Erythroblast (primary cell): ENCODE measurements around the gene HDAC4.

Experiments used
- DNase-seq, 2 experiments: peaks; one replicate each; lab custom pipeline; 2025; lab: John Stamatoyannopoulos, UW
- GATA1 ChIP-seq: IDR thresholded peaks from 2 replicates; pipeline ENCODE4 v1.6.1; 2011; ENCODE audit warnings: low read depth, mild to moderate bottlenecking, control low read depth, low read length, moderate library complexity
- POLR2A ChIP-seq: IDR thresholded peaks from 2 replicates; pipeline ENCODE4 v1.6.1; 2011; ENCODE audit warnings: mild to moderate bottlenecking, low read length

The HDAC4 gene

DNA sequence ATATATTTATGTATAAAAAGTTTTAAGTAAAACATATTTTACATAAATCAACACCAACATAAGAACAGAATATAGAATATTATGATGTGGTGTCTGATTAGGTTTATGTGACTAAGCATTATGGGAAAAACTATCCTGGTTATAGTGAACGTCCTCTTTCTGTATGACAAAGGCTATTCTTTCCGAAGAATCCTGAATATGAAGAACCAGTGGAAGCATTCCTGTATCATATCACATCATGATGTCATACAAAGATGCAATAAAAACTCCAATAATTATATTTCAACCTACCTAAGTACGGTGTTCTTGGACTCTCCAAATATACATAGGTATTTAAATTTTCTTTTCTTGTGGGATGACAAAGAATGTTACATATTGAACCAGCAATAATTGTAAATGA lies 37.5 kb upstream of the HDAC4 start:
- TF ChIP-seq GATA1 (no peak), POLR2A (no peak)
- no peak for DNase-seq

- no peak for DNase-seq
- TF ChIP-seq POLR2A = no peak
- no peak for TF ChIP-seq GATA1
These were observed 36.0 kb upstream of the HDAC4 start for GRCh38 chr2:239436669-239437335.

DNA sequence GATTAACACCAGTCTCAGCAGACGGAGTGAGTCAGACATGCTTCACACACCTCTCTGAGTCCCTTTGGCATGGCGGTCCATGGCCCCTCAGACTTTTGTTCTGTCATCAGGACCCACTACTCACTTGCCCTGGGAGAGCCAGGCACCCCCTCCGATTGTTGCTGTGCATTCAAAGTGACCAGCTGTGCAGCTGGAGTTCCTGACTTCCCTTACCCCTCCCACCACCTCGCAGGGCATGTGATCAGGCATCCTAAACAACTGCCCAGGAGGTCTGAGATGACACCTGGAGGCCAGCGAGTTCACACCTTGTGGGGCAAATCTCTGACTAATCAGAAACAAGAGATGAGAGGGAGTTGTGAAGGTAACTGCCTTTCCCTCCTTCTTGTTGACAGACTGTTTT lies 35.3 kb upstream of the HDAC4 start:
- DNase-seq = no peak
- TF ChIP-seq POLR2A (no peak), GATA1 (no peak)

DNA sequence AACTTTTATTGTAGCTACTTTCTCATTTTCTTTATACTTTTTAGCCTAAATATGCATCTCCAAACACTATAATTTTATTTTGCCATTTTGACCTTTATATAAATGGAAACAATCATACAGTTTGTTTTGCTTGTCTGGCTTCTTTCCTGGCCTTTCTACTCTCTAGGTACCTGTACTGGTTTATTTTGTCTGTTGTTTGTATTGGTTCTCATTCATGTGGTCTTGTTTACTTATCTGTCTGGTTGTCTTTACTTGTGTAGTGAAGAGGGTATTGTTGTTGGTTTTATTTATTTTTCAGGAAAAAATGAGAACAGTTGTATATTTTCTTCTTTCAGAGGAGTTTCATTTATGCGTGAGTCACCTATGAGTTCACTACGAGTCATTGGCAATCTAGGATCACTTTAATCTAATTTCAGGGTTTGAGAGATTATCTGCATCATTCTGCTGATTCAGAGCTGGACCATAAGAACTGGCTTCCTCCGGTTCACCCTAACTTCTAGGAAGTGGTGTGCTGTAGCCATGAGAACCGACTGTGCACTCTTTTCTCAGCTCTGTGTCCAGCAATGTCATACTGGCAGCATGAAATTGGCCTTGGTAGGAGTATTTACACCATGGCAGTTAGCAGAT lies 33.1 kb upstream of the HDAC4 start:
- TF ChIP-seq GATA1 = no peak
- peak in 1 of 2 experiments; percentile 4 for DNase-seq

- TF ChIP-seq GATA1 = no peak
- TF ChIP-seq POLR2A = no peak
- no peak for DNase-seq
These were observed 31.4 kb upstream of the HDAC4 start for GRCh38 chr2:239432174-239432573.

GRCh38 chr2:239431536-239431935 lies 30.7 kb upstream of the HDAC4 start:
- DNase-seq = no peak
- TF ChIP-seq GATA1 (no peak), POLR2A (no peak)

DNA sequence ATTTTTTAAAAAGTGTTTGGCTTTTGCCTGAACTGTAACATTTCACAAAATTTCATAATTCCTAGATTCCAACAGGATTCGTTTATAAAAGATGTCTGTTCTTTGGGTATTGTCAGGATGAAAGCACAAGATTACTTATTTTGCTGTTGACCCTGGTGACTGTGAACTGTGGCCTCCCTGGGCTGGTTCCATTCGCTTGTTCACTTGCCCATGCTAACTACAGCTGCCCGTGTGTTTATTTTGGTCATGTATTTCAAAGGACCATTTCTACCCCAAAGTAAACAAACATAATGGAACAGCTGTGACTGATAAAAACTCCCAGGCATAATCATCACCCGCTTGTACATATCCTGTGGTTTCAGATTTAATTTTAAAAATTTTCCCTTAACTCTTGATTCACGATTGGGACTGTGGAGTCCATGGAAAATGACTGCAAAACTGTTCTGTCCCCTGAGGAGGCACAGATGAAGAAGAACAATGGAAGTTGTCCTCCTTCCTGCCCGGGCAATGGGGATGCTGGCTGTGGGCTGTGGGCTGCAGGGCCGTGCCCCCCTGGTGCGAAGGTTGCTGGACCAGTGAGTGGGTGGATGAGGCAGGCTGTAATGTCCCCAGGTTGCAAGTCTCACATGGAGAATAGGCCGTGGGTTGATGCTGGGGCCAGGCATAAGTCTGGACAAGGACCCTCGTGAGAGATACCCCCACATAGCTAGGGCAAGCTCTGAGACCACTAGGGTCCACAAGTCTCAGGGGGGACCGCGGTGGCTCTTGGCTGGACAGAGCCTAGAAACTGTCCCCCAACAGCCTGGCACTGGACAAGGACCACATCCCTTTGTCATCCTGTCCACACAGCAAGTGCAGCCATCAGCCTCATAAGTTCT lies 28.9 kb upstream of the HDAC4 start:
- TF ChIP-seq GATA1 = no peak
- TF ChIP-seq POLR2A = no peak
- DNase-seq = no peak

GRCh38 chr2:239425631-239426030 lies 24.8 kb upstream of the HDAC4 start:
- no peak for TF ChIP-seq POLR2A
- TF ChIP-seq GATA1 = no peak
- no peak for DNase-seq

GRCh38 chr2:239424337-239425045 lies 23.7 kb upstream of the HDAC4 start:
- no peak for DNase-seq
- TF ChIP-seq POLR2A (no peak), GATA1 (no peak)

- DNase-seq = no peak
- TF ChIP-seq GATA1 (no peak), POLR2A (no peak)
These were observed 22.7 kb upstream of the HDAC4 start for GRCh38 chr2:239423551-239423950.

- no peak for DNase-seq
- no peak for TF ChIP-seq GATA1
- no peak for TF ChIP-seq POLR2A
These were observed 21.0 kb upstream of the HDAC4 start for GRCh38 chr2:239421851-239422250.

DNA sequence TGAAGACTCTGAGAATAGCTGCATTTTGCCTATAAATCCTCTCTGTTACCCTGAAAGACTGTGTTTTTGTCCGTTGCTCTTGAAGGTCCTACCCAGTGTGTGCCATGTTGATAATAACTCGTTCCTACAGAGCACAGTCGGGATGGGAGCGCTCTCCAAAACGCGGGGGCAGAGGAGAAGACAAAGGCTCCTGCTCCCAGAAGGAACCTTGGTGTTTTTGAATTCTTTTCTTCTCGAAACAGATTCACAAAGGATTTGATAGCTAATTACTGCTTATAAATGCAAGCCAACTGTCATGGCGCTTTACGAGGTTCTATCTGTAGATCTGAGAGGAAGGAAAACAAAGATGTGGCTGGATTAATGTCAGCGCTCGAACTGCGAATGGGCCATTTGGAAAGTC lies 19.3 kb upstream of the HDAC4 start:
- no peak for TF ChIP-seq GATA1
- TF ChIP-seq POLR2A = no peak
- DNase-seq = no peak

- DNase-seq = no peak
These were observed 18.1 kb upstream of the HDAC4 start for GRCh38 chr2:239418918-239419317.

GRCh38 chr2:239412905-239413603 lies 12.2 kb upstream of the HDAC4 start:
- TF ChIP-seq GATA1 (no peak), POLR2A (no peak)
- no peak for DNase-seq

More at GRCh38 chr2:239418918-239419317, 18.1 kb upstream of the HDAC4 start:
- TF ChIP-seq POLR2A (no peak), GATA1 (no peak)
